NCI-H2029 treated with DMSO at 0.1 percent for 48 hours (cell line): ENCODE measurements around the gene SLC13A4.
"Not testable (repeated sequence)": the region's sequence is repeated elsewhere in the genome, so short reads cannot be mapped to it uniquely, and the experiment has no call there.

Experiments used
- DNase-seq: peaks from one replicate; lab custom pipeline; 2025; lab: John Stamatoyannopoulos, UW

Gene SLC13A4

GRCh38 chr7:135718219-135718618 is 9.8 kb downstream of the SLC13A4 start:
- DNase-seq = no peak

- no peak for DNase-seq
Observed at GRCh38 chr7:135717693-135718092, 10.3 kb downstream of the SLC13A4 start.

- peak; percentile 68 for DNase-seq
Observed at GRCh38 chr7:135716677-135717238, 11.2 kb downstream of the SLC13A4 start.

GRCh38 chr7:135715673-135716072 is 12.3 kb downstream of the SLC13A4 start:
- no peak for DNase-seq

GRCh38 chr7:135715055-135715522 is 12.9 kb downstream of the SLC13A4 start:
- DNase-seq = no peak

GRCh38 chr7:135714534-135715009 is 13.4 kb downstream of the SLC13A4 start:
- DNase-seq = no peak

GRCh38 chr7:135713836-135714470 is 14.0 kb downstream of the SLC13A4 start:
- no peak for DNase-seq

GRCh38 chr7:135712796-135713195 is 15.2 kb downstream of the SLC13A4 start:
- DNase-seq = no peak

- DNase-seq = peak; percentile 55
Observed at GRCh38 chr7:135712182-135712782, 15.7 kb downstream of the SLC13A4 start.

GRCh38 chr7:135711139-135711469 is 16.9 kb downstream of the SLC13A4 start:
- no peak for DNase-seq

GRCh38 chr7:135710417-135711138 is 17.4 kb downstream of the SLC13A4 start:
- no peak for DNase-seq

GRCh38 chr7:135709508-135709907 is 18.5 kb downstream of the SLC13A4 start:
- no peak for DNase-seq

- DNase-seq = no peak
Observed at GRCh38 chr7:135708041-135708440, 19.9 kb downstream of the SLC13A4 start.

- DNase-seq = no peak
Observed at GRCh38 chr7:135707570-135707966, 20.4 kb downstream of the SLC13A4 start.

GRCh38 chr7:135706858-135707569 is 21.0 kb downstream of the SLC13A4 start:
- no peak for DNase-seq

- no peak for DNase-seq
Observed at GRCh38 chr7:135706038-135706742, 21.8 kb downstream of the SLC13A4 start.

GRCh38 chr7:135704698-135705097 is 23.3 kb downstream of the SLC13A4 start:
- peak; percentile 89 for DNase-seq

GRCh38 chr7:135704074-135704473 is 23.9 kb downstream of the SLC13A4 start:
- no peak for DNase-seq

GRCh38 chr7:135697276-135698049 is 30.5 kb downstream of the SLC13A4 start:
- DNase-seq = no peak

- DNase-seq = no peak
Observed at GRCh38 chr7:135693558-135693957, 34.4 kb downstream of the SLC13A4 start.

- not testable (repeated sequence) for DNase-seq
Observed at GRCh38 chr7:135692606-135693005, 35.4 kb downstream of the SLC13A4 start.
